HG02588 (cell line): ENCODE measurements around the gene PHACTR3.

Source experiments
- ATAC-seq: cut with Tn5 transposase; IDR thresholded peaks from one replicate; pipeline ENCODE4 v1.9.1; 2021; ENCODE audit warnings: mild to moderate bottlenecking, moderate library complexity; ENCODE audit not compliant: unreplicated experiment

PHACTR3 gene

DNA sequence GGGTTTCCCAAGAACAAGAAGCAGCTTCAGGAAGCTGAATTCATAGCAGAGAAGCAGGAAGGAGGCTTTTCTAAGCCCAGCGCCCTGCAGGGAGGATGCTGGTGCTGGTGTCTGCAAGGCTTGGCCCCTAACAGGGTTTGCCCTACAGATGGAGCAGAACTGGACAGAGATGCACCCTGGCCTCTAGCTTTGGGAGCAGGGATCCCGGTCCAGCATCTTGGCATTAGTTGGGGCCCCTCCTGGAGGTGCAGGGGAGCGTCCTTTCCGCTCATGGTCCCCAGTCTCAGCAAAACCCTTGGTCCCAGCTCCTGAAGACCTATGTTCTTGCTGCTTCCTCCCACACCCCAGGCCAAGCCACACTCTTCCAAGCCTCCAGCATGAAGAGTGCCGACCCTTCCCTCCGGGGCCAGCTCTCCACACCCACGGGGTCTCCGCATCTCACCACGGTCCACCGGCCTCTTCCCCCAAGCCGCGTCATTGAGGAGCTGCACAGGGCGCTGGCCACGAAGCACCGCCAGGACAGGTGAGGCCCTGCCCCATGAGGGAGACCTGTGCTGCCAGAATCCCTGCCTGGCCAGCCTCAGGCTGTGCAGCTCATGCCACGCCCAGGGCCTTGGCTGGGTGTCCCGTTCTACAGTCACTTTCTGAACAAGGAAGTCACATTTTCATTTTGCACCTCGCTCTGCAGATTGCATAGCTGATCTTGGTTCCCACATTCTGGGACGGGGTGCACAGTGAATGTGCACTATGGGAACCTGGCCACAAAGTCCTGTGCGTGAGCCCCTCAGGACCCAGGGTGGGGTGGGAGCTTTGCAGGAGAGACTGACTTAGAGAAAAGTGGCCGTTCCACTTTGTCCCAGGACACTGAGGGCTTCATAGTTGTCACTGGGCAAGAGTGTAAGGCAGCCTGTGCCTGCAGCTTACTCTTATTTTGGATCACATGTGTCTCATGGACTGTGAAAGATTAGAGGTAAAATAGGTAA lies 168.9 kb downstream of the PHACTR3 start:
- ATAC-seq = no peak

DNA sequence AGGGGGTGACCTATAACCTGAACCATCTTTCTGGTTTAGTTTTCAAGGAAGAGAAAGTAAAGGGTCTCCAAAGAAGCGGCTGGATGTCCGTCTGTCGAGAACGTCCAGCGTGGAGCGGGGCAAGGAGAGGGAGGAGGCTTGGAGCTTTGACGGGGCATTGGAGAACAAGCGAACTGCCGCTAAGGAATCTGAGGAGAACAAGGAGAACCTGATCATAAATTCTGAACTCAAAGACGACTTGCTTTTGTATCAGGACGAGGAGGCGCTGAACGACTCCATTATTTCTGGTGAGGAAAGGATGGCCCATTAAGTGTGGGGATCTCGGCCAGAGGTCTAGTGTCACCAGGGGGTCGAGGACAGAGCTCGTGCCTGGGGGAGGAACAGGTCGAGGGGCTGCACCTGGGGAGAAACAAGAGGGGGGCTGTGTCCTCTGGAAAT lies 169.9 kb downstream of the PHACTR3 start:
- no peak for ATAC-seq

DNA sequence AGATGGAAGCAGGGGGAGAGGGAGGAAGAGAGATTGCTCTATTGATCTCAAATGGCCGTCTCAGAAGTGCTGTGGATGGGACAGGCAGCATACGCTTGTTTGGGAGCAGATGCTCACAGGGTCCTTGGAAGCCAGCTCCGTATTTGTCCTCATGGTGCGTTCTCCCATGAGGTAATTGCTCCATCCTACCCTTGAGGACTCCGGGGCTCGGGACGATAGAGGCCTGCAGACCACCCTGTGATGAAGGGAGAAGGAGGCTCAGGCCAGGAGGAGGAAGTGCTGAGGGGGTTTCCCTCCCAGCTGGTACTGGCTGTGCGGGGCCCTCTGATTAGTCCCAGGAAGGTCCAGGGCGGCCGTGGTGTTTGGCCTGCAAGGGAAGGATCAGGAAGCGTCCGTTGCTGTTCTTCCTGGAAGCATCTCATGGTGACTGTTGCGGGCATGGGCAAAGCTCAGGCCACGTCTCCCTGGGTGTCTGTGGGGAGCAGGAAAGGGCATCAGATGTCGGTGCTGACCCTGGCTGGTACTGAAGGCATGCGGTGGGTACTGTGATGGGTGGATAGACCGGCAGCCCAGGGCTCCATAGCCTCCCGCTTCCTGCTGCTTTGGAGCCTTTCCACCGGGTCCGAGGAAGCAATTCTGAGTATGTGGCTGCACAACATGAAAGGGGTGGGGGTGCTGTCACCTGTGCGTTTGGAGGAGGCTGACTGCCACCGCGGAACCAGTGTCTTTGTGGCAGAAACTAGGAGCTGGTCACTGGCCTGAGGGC lies 170.8 kb downstream of the PHACTR3 start:
- no peak for ATAC-seq

DNA sequence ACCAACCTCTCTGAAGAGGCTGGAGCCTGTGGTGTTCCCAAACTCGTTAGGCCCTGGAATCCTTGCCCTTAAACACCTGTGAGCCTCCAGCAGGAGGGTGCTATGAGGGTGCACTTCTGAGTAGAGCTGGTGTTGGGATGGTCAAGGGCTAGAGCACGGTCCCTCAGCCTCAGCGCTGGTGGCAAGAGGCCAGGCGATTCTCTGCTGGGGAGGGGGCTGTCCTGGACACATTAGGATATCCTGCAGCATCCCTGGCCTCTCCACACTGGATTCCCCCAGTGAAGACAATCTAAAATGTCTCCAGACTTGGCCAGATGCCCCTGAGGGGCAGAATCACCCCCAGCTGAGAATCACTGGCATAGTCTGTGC lies 171.3 kb downstream of the PHACTR3 start:
- ATAC-seq = no peak

DNA sequence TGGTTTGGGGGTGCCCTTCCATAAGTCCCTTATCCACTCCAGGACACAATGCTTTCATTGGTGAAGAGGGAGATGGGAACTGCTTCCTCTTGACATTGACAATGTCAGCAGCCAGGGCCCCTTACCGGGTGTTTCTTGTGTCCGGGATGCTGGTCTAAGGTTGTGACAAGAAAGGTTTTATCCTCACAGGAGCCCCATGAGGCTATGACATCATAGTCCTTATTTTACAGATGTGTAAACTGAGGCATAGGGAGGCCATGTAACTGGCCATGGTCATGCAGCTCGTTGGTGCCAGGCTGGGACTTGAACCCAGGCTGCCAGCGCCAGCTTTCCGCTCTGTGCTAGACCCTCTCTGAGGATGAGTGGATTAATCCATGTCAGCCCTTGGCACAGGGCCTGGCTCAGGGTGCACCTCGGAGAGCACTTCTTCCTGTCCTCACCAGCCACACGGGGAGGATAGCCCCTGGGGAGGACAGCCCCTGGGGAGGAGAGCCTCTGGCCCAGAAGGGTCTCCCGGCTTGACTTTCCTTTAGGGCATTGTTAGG lies 171.8 kb downstream of the PHACTR3 start:
- ATAC-seq = no peak

DNA sequence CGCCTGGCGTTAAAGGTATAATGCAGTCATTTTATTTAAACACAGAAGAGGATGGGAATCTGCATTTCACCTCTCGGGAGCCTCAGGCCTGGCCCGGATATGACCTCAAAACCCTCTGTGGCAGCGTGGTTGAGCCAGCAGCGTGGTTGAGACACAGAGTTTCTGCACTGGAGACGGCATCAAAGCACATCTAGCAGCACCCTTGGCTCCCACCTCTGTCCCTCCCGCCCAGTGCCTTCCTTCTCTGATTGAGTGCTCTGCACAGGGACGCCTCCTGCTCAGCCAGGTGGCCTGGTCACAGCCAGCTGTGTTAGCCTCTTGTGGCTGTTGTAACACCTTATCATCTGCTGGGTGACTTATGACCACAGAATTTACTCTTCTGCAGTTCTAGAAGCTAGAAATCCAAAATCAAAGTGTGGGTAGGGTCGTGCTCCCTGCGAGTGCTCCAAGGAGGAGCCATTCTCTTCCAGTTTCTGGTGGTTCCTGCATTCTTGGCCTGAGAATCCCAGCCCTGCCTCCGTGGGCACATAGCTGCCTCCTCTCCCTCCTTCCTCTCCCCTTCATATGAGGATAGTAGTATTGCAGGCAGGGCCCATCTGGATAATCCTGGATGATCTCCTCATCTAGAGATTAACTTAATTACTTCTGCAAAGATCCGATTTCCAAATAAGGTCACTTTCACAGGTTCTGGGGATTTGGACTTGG lies 172.4 kb downstream of the PHACTR3 start:
- ATAC-seq = no peak

DNA sequence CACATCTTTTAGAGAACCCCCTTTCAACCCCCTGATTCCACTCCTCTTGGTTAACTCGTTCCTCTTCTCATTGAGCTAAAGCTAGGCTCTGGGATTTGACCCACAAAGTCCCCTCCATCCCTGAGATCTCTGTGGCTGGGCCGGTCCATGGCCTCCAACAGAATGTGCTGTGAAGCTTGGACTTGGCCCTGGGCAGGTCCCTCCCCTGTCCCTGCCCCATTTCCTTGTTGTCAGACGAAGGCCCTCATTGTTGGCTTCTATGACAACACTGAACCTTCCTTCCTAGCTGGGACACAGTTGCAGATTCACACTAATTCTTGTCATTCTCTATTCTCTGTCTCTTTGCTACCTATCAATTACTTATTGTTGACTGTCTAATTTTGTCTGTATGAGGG lies 173.0 kb downstream of the PHACTR3 start:
- ATAC-seq = no peak

DNA sequence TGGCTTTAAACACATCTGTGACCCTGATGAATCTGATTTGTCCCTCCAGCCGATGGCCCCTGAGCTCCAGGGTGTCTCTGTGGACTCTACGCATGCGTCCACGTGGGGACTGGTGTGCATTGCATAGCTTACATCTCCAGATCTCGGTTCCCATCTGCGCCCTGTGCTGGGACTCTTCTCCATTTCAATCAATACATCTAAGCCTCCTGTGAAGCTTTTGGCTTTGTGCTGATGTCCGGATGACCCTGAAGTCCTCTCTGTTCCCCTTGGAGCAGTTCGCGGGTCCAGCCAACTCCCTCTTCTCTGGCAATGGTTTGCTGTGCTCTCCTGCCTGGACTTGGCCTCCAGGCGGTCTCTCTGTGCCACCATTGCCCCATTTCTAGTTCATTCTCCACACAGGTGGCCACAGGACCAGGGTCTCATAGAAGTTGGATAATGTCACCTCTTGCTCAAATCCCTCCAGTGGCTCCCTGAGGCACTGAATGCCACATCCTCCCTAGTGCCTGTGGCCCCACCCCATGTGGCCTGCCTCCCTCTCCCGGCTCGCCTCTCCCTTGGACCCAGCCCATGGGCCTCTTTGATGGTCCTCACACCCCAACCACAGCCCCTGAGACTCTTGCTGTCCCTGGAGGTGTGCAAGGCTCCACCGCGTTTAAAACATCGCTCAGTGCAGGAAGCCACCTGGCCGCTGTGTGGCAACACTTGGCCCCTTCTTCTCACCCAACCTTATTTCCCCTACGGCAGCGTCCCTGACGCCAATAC lies 173.7 kb downstream of the PHACTR3 start:
- no peak for ATAC-seq

DNA sequence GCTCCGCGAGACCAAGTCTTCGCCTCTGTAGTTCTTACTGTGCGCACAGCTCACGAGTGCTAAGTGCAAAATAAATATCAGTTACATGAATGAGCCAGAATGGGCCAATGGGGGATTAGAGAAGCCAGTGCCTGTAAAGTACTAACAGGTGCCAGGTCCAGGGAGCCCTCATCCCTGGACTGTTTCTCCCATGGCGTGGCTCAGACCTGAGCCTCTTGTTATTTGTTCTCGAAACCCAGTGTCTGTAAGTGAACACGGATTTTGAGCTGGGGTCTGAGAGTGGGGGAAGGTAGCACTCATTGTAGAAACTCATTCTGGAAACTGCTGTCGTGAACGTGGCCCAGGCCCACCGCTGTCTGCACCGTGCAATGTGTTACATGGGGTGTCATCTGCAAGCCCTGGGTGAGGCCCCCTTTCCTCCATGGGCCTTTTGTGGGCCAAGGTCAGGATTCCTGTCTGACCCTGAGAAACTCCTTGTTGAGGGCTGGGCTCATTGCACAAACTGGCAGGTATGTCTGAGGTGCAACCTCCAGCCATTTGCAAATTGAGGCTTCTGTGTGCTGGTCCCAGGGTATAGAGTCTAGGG lies 174.4 kb downstream of the PHACTR3 start:
- no peak for ATAC-seq

DNA sequence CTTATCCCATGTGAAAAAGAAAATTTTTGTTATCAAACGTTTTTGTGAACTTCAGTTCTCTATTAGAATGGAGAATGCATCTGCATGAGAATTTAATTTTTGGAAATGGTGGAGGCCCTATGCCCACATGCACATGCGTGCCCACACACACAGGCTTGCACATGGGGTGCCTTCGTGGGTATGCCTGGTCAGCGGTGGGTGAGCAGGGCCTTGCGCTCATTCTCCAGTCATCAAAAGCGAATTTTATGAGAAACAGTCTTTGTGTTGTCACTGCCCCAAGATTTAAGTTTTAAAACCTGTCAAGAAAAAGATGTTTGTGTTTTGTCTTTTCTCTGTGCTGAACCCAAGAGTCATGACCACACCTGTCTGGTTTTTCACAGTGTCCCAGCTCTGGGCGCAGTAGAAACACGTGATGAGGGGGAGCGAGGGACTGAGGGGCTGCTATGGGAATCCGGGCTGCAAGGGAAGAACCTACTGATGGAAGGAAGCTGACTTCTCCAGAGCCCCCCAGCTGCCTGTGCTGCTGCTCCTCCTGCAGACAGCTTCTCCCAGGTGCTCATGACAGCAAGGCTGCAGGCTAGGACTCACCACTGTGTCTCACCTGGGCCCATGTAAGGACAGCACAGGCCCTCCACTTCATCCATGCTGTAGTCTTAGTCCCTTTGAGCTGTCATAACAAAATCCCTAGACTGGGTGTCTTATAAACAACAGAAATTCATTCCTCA lies 175.5 kb downstream of the PHACTR3 start:
- no peak for ATAC-seq

DNA sequence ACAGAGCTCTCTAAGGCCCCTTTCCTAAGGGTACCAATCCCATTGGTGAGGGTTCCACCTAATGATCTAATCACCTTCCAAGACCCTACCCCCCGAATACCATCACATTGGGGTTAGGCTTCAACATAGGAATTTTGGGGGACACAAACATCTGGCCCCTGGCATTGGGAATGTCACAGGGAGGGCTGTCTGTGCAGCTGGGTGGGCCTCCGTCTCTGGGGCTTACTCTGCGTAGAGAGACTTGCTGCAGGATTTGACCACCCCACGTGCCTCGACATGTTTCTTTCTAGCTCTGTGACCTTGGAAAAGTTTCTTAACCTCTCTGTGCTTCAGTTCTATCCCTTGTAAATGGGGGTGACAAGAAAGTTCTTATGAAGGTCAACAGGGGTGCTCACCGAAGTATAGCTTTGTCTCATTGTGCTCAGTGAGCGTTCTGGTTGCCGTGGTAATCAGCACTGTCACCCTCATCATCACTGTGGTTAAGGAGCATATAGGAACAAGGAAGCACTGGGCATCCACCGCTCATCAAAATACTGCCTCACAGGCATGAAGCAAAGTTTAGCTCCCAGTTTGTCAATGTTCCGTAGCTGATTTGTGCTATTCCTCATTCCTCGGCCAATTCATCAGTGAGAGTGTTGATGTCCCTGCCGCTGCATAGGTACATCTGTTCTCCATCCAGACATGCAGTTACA lies 176.3 kb downstream of the PHACTR3 start:
- ATAC-seq = no peak

DNA sequence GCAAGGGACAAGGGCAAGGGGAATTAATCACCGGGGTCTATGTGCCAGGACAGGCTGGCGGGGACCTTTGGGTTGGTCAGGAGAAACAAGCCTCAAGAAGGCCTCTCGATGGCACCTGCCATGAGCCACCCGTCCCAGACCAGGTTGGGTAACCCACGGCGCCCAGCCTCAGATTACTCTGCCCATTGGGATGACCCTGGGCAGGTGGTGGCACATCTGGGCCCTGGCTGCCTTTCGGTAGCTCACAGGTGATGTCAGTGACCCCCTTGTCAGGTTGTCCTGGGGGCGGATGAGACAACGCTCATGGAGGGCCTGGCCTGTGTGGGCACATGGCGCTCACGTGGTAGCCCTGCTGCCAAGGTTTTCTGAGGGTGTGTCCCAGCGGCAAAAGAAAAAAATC lies 176.9 kb downstream of the PHACTR3 start:
- no peak for ATAC-seq

DNA sequence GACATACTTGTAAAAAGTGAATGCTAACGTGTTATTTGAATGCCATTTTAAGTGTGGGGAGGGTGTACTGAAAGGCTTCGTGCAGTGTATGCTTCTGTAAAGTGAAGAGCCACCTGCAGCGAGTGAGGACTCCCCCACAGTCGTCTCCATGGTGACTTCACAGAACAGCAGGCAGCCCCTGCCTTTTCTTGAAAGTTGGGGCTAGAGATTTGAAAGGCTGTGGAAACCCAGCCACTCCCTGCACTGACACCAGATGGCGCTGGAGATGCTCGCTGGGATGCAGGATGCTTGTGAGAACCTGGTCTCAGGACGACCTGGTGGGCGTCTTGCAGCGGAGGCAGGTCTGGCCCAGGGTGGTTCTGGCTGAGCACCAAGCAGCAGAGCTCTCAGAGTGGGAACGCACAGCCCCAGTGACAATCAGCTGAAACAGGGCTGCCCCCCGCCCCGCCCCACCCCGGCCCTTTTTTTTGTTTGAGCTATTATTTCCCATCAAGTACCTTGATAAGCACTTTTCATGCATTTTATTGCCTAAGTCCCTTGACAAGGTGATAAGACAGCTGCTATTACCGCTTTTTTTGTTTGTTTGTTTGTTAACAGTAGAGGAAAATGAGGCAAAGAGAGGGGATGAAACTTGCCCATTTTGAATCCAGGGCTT lies 178.8 kb downstream of the PHACTR3 start:
- ATAC-seq = no peak

DNA sequence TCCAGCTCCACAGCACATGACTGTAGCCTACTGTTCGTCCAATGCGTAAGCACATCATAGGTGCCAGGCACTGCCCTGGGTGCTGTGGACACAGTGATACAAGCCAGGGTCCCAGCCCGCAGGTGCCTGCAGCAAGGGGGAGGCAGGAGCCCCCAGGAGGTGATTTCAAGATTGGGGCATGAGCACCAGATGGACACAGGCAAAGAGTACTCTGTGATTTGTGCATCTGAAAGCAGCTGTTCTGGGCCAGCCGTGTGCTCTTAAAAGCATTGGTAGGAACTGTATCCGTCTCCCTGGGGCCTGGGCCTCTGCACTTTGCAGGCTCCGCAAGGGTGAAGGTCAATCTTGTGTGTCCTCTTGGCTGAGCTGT lies 179.3 kb downstream of the PHACTR3 start:
- no peak for ATAC-seq

DNA sequence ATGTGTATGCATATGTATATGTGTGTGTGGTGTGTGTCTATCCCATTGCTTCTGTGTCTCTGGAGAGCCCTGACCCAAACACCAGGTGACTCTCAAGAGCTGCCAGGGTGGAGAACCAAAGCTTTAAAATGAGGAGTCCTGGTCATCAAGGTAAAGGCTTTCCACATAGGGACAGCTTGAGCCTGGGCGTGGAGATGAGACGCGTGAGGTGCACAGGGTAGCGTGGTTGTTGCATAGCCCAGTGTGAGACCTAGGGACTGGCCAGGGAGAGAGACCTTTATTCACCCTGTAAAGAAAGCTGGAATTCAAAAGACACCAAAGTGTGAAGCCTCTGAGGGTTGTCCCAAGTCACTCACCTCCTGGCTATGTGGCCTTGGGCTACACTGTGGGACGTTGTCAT lies 180.0 kb downstream of the PHACTR3 start:
- ATAC-seq = no peak

DNA sequence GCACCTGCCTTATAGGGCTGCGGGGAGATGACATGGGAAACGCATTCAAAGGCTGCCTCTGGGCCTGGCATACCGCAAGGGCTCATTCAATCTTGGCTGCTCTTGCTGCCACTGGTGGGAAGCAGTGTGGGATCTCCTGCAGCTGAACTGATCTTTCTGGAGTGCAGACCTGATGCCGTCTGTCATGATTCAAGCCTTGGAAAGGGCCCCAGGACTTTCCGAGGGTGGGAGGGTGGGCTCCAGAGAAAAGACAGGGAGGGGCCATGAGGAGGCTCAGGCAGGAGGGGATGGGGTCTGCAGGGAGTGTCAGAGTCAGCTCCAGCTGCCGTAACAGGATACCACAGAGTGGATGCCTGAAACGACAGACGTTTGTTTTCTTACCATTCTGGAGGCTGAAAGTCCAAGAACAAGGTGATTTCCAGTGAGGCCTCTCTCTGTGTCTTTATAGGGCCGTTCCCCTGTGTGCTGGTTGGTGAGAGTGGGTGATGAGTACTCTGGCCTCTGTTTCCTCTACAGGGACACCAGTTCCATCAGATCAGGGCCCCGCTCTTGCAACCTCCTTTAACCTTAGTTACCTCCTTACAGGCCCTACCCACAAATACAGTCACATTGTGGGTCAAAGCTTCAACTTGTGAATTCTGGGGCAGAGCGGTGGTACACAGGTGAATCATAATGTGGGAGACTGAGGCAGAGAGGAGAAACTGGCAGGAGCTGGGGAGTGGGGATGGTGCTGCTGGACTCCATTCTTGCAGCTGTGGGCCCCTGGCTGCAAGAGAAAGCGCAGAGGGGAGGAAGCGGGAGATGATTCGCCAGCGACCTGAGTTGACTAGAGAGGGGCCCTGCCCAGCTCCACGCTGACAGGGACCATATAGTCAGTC lies 180.7 kb downstream of the PHACTR3 start:
- ATAC-seq = no peak

DNA sequence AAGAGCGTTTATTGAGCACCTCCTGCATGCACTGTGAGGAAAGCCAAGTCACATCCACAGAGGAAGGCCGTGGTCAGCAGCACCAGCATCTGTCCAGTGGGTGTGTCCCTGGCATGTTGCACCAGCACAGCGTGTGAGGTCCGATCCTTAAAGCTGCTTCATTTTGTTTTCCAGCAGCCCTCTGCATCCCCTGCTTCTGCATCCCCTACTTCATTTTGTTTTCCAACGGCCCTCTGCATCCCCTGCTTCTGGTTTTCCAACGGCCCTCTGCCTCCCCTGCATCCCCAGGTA lies 181.3 kb downstream of the PHACTR3 start:
- ATAC-seq = no peak
